Urinary bladder (tissue), 4 donors: ENCODE data around the gene AK8. TPM values are rescaled to one million over a fixed set of nuclear protein-coding genes. Genes with fewer than 3 reads are reported as not detected.
A peak's percentile ranks its signal among the peaks of the same experiment; 100 is the strongest.

Experiments
- DNase-seq: peaks from one replicate; pipeline ENCODE4 v3.0.0-alpha.2; 2015; ENCODE audit errors: extremely low spot score
- H3K27ac ChIP-seq: one replicate; pipeline ENCODE4 v1.5.1; 2013; ENCODE audit warnings: low read depth, mild to moderate bottlenecking, moderate library complexity
- H3K36me3 ChIP-seq: one replicate; pipeline ENCODE4 v1.6.1; 2013; ENCODE audit warnings: mild to moderate bottlenecking, moderate library complexity; ENCODE audit not compliant: insufficient read depth
- H3K4me1 ChIP-seq: one replicate; pipeline ENCODE4 v1.6.1; 2013; ENCODE audit warnings: mild to moderate bottlenecking, moderate library complexity; ENCODE audit not compliant: insufficient read depth
- H3K4me3 ChIP-seq: one replicate; pipeline ENCODE4 v1.5.1; 2013; ENCODE audit warnings: low read depth, low read length
- WGBS: extraction: QIAGEN DNeasy Blood & Tissue Kit; methylation state at CpG from one replicate; pipeline ENCODE4 v1.1.7; 2013; 5-methylcytosine and 5-hydroxymethylcytosine counted together
- polyA plus RNA-seq: library from polyadenylated mRNA; stranded (reverse); fragments of 200-250 nt; gene quantifications from one replicate; pipeline ENCODE4 v1.2.3, GENCODE V29; 2013
- total RNA-seq: library from RNA; depleted of rRNA; stranded (reverse); fragments of >200 nt; gene quantifications from one replicate; pipeline ENCODE4 v1.2.3, GENCODE V29; 2014
- donor health status: healthy with polysubstance abuse.
- donor health status: healthy.

Gene AK8
- total and polyA plus RNA-seq, 2 donors, result 1.0 to 1.1 TPM

DNA sequence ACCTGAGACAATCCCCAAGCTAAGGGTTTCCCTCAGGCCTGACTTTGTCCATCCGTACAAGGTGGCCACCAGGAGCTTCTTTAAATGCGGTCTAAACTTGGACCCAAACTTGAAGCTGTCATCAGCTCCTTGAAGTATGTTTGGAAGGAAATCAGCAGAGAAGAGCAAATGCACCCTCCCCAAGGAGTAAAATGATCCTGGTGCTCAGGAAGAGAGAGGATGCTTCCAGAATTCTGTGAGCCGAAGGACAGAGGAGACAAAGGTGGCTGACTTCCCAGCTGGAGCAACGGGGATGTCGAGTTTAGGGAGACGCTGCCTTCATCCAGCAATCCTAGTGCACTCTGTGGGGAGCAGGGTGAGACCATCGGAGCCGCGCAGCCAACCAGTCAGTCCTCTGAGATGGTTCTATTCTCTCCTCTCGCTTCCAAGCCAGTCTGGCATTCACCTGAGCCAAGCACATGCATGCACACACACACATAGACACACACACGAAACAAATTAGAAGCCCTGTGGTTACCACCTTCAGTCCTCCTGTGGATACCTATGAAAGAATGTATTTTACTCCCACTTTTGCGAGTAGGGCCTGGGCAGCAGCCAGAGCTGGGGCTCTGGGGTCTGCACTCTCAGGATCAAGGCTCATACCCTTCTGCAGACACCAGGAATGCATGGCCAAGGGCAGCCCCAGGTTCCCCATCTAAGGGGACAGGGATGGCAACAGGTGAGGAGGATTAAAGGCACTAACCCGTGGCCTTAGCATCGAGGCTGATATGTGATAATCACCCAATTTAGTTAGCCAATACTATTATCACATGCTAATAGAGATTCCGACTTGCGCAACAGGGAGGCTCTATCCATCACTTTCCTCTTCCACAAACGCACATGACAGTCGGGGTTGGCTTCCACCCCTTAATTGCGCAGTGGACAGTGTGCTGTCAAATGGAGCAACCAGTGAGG, 132.1 kb downstream of the AK8 start:
- H3K4me1 ChIP-seq, result no peaks in the 10 kb centered on the region
- WGBS, result 83% methylated on average over 19 of the region's 19 CpGs
- H3K4me3 ChIP-seq, result no peak overlapping the region
- H3K27ac ChIP-seq, result no peak overlapping the region
- H3K36me3 ChIP-seq, result no peaks in the 10 kb centered on the region
- no peak for DNase-seq

DNA sequence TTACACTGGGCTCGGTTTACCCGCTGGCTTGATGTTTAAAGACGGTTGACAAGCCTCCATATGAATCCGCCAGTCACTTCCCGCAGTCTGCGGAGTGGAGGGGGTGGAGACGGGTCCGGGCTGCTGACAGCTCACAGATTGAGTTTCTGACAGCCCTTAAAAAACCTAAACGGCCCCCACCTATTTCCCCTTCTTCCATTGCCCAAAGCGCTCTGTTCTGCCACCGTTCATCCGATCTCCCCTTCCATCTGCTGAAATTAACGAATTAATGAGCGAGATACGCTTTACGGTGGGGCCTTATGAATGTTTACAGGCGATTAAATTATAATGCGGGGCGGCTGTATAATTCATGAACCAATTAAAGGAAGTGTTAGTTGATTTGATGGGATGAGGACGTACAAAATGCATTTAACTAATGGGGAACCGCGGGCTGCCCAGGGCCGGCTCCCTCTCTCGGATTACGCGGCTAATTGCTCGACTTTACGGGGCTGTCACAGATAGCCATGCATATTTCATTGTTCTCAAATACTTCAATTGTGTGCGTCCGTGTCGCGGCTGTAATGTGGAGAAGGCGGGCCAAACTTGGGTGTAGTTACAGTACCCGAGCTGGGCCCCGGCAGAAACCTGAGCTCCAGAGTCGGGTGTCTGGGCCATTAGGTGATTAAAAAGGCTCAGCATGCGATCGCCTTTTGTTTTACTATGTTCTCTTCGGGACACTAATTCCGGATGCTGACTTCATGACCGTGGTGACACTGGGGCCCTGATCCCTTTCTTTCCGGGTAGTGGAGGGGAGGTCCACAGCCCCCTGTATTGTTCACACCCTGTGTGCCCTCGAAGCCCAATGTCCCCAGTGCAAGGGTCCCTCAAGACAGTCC, 133.0 kb downstream of the AK8 start:
- peak; percentile 26 for DNase-seq
- H3K4me3 ChIP-seq, result no peak overlapping the region

DNA sequence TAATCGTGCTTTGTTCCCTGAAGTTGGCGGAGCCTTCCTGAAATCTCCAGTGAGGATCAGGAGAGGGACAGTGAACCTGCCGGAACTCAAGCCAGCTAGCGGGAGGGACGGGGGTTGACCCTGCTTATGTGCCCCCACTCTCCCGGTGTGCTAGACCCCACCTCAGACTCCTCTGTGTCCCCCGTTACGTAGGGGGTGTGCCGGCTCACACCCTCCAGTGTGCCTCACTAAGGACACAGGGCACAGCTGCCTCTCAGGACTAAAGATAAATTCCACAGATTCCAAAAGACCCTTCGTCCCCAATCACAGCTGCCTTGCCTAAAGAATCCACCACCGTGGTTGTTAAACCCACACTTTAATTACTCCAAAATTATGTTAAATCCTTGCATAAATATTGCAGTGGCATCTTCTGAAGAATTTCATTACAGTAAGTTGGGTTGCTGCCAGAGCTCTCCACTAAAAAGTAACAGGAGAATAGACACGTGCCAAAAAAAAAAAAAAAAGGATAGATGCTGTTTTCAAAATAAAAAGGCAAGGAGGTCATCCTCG, 134.1 kb downstream of the AK8 start:
- H3K4me3 ChIP-seq, result no peak overlapping the region
- 38% methylated on average over 13 of the region's 13 CpGs for WGBS

More for the DNA sequence above, 133.0 kb downstream of the AK8 start:
- WGBS, result 31% methylated on average over 43 of the region's 43 CpGs
- H3K36me3 ChIP-seq, result no peaks in the 10 kb centered on the region
- no peaks in the 10 kb centered on the region for H3K4me1 ChIP-seq
- no peak overlapping the region for H3K27ac ChIP-seq

DNA sequence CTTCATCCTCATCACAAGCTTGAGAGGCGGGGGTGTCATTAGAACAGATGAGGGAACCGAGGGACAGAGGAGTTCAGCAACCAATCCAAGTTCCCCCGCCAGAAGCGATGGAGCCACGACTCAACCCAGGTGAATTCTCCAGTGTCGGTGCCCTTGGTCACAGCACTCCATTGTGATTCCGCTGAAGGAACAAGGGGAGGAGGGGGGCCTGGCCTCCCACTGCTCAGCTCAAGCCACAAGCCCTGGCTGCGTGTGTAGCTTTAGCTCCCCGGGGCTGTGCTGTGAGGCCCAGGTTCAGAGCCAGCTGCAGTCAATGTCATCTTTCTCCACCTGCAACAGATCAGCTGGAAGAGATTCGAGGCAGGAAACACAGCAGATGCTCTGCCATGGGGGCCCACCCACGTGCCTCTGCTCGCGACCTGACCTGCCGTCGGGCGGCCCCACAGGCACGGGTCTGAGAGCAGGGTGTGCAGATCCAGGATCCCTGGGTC, 135.2 kb downstream of the AK8 start:
- 40% methylated on average over 17 of the region's 17 CpGs for WGBS
- Histone ChIP-seq H3K36me3 (no peaks in the 10 kb centered on the region), H3K4me3 (no peak overlapping the region), H3K27ac (no peak overlapping the region), H3K4me1 (no peaks in the 10 kb centered on the region)
- DNase-seq, result no peak

More for the DNA sequence above, 134.1 kb downstream of the AK8 start:
- no peak for DNase-seq
- Histone ChIP-seq H3K4me1 (no peaks in the 10 kb centered on the region), H3K27ac (no peak overlapping the region), H3K36me3 (no peaks in the 10 kb centered on the region)

DNA sequence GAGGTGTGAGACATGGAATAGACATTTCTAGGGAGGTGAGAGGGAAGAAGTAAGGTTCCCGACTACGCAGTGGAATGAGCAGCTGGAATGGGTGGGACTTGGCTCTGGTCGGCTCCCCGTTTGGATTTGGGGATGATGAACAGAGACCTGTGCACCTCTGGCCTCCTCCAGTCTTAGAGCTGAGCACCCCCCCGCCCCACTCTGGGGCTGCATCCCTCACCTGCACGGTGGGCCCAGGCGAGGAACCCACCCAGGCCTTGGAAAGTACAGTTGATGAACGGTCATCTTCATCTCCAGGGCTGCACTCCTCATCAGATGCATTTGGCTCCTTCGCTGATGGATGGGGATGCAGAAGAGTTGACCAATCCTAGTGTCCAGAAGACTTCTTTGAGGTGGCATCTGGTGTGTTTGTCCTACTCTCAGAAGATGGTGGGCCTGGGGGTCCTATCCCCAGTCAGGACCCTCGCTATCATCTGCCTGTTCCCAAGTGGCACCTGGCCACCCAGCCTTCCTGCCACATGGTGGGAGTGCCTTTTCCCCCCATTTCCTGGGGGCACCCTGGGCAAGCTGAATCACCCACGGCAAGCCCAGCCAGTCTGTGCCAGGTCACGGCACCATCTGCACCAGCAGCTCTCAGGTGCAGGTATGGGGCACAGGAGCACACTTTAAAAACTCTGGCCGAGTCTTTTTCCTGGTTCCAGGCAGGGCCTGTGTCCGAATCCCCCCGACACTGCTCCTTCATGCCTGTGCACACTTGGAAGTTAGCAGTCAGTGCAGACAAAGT, 137.4 kb downstream of the AK8 start:
- Histone ChIP-seq H3K4me1 (no peaks in the 10 kb centered on the region), H3K4me3 (no peak overlapping the region), H3K36me3 (no peaks in the 10 kb centered on the region), H3K27ac (no peak overlapping the region)
- DNase-seq, result no peak
- 90% methylated on average over 15 of the region's 15 CpGs for WGBS

DNA sequence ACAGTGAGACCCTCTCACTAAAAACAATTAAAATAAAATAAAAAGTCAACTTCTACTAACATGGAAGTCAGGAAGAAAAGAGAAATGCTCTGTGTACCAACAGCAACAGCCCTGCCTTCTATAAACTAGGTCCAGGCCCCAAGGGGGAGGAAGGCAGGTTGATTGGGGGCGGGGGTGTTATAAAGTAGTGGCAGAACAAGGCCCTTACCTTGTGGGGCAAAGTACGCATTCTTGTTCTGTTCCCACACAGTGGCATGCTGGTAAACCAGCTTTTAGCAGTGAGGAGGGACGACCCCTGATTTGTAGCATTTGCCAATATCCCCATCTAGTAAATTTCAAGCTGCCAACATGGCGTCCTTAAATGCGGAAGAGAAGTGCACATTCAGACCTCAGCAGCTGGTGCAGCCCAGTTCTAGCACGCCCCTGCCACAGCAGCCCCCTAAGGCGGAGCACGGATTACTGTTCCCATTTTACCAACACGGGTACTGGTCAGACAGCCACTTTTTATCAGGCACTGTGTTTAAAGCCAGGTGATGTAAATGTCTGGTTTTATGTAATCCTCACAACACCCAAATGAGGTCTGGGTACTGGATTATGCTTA, 138.3 kb downstream of the AK8 start:
- H3K36me3 ChIP-seq, result no peaks in the 10 kb centered on the region
- 92% methylated on average over 9 of the region's 9 CpGs for whole genome bisulfite sequencing
- no peak overlapping the region for H3K27ac ChIP-seq
- no peaks in the 10 kb centered on the region for H3K4me1 ChIP-seq
- no peak for DNase-seq
- no peak overlapping the region for H3K4me3 ChIP-seq

DNA sequence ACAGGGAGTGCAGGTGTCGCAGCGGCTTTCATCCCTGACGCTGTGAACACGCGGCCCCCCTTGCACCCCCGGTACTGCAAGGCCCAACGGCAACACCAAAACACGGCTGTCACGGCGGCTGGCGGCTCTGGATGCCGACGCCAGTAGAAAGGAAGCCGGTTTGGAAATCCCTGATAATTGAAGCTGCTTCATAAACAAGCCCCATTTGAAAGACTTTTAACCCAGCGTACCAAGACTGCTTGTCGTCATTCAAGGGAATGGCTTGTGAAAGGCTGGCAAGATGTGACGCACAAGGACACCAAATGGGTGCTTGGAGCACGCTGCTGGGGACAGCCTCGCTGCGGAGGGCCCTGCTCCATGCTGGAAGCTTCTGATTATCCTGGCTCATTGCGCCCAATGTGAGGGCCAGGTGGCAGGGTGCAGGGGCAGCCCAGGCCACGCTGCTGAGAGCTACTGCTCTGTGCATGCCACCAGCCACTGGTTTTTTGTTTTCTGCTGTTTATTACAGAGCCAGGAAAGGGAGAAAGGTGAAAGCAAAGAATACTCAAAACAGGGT, 144.7 kb downstream of the AK8 start:
- H3K36me3 ChIP-seq, result no peaks in the 10 kb centered on the region
- no peak for DNase-seq
- no peak overlapping the region for H3K27ac ChIP-seq
- H3K4me3 ChIP-seq, result no peak overlapping the region
- H3K4me1 ChIP-seq, result no peaks in the 10 kb centered on the region
- 49% methylated on average over 22 of the region's 22 CpGs for WGBS

DNA sequence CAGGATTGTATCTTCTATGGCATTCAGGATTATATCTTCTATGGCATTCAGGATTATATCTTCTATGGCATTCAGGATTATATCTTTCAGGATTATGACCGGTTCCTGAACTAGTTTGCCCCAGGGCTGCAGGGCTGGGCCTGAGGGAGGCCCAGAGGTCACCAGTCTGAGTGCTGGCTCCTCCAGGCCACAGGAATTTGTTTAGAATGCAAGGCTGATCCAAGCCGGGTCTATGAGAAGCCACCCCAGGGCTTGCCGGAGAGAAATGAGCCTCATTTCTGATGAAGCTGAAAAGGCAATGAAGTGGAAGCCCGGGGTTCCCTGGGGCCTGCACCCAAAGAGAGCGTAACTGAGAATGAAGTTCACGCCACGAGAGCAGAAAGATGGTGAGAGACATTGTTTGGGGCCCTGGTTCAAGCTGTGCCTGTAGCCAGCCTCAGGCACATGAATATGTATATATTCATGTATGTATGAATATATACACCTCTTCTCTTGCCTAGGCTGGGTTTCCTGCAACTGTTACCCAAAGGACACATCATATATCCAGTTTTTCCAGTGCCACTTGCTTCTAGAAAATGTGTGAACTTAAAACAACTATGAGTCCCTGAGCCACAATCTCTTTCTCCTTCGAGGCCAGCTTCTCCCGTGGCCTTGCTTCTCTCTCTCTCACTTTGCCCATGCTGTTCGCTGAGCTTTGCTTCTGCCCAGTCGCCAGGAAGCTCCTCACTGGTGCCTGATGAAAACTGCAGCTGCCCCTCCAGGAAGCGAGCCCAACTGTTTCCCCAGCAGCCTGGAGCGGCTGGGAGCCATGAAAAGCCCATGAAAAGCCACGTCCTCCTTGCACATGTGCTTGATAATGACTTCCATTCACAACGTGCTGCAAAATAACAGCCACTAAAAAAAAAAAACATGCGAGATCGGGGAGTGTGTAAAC, 145.5 kb downstream of the AK8 start:
- Histone ChIP-seq H3K4me3 (no peak overlapping the region), H3K27ac (no peak overlapping the region), H3K36me3 (no peaks in the 10 kb centered on the region), H3K4me1 (no peaks in the 10 kb centered on the region)
- no peak for DNase-seq
- 55% methylated on average over 17 of the region's 17 CpGs for WGBS

DNA sequence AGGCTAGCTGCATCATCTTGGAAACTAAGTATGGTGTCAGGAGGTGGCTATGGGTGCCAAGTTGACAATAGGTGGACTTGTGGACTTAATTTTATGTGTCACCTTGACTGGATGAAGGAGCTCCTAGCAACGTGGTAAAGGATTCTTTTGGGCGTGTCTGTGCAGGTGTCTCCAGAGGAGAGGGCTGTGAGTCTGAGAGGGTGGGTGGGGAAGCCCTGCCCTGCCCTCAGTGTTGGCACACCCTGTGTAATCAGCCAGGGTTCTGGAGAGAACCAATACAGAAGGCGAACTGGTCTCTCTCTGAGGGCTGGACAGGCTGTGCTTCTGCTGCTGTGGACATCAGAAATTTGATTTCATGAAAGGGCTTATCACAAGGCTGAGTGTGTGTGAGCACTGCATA, 146.9 kb downstream of the AK8 start:
- Histone ChIP-seq H3K36me3 (no peaks in the 10 kb centered on the region), H3K4me1 (no peaks in the 10 kb centered on the region), H3K27ac (no peak overlapping the region), H3K4me3 (no peak overlapping the region)
- DNase-seq, result no peak
- 77% methylated on average over 3 of the region's 3 CpGs for WGBS

DNA sequence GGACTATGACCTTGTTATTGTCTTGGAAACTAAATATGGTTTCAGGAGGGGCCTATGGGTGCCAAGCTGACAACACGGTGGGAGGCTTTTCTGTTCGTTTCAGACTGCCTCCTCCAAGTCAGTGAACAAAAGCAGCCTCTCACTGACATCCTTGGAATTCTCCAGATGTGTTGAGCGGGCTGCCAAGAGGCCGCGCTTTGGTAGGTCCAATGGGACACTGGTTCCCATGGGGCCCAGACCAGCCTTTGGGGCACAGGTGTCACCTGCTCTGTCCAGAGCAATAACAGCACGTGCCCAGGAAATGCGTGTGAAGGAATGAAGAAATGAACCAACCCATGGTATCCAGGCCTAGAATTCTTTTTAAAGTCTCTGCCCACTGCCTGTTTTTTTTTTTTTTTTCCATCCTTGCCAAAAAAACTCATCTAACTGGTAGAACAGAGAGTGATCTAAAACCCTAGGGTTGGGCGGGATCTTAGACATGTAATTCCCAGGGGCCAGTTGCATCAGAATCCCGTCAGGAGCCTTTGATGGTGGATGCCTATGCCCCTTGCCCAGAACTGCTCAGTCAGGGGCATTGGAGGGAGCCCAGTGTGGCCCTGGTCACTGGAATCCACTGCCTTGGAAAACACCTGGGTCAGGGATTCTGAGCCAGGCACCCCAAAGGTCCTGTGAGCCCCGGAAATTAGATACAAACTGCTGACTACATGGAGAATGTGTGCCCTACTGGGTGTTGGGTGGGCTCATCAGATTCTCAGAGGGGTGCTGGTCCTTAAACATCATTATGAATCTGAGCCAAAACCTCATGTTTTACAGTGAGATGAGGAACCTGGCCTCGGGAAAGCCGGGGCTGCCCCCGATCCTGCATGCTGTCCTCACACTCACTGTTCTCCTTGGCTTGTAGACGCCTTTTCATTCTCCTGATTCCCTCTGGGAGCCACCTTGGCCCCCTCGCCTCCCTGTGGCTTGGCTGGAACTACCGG, 147.7 kb downstream of the AK8 start:
- H3K36me3 ChIP-seq, result no peaks in the 10 kb centered on the region
- no peak for DNase-seq
- WGBS, result 84% methylated on average over 16 of the region's 16 CpGs
- H3K27ac ChIP-seq, result no peak overlapping the region
- H3K4me3 ChIP-seq, result no peak overlapping the region
- no peaks in the 10 kb centered on the region for H3K4me1 ChIP-seq
